Activated CD4-positive, alpha-beta T cell treated with anti-CD3 and anti-CD28 coated beads, Interleukin-2, amount 50 U/mL, for 48 hours (primary cell): ENCODE data around the gene RSPH9.

Experiments used
- DNase-seq, 2 experiments: peaks; one replicate each; pipeline ENCODE4 v3.0.0-alpha.2; 2020

The RSPH9 gene, protein sequence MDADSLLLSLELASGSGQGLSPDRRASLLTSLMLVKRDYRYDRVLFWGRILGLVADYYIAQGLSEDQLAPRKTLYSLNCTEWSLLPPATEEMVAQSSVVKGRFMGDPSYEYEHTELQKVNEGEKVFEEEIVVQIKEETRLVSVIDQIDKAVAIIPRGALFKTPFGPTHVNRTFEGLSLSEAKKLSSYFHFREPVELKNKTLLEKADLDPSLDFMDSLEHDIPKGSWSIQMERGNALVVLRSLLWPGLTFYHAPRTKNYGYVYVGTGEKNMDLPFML

DNA sequence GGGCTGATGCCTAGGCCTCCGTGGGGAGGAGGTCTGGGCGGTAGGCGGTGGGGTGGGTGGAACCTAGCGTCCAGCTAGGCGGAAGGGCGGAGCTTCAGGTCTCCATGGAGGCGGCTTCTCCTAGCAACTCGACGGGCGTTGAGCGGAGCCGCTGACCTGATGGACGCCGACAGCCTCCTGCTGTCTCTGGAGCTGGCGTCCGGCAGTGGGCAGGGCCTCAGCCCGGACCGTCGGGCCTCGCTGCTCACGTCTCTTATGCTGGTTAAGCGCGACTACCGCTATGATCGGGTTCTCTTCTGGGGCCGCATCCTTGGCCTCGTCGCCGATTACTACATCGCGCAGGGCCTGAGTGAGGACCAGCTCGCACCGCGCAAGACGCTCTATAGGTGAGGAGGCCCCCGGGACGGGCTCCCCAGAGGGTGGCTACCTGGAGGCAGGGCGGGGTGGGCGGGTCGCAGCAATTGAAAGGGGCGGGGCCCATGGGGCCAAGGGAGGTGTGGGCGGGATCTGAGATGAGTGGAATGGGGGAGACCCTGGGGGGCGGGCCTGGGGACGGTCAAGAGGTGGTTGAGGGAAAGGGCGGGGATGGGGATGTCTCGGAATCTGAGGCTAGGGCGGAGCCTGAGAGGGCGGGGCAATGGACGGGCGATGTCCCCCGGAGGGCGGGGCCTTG, at the start of gene RSPH9:
TSS of gene RSPH9 (plus strand) at position 97 of the 673 bp plus-strand sequence. CDS start at position 160, 63 bp downstream.
- peak; percentile 72 to 79 for DNase-seq

GRCh38 chr6:43600595-43600994, 44.2 kb upstream of the RSPH9 start:
- no peak for DNase-seq

GRCh38 chr6:43604174-43604573, 40.7 kb upstream of the RSPH9 start:
- no peak for DNase-seq

DNA sequence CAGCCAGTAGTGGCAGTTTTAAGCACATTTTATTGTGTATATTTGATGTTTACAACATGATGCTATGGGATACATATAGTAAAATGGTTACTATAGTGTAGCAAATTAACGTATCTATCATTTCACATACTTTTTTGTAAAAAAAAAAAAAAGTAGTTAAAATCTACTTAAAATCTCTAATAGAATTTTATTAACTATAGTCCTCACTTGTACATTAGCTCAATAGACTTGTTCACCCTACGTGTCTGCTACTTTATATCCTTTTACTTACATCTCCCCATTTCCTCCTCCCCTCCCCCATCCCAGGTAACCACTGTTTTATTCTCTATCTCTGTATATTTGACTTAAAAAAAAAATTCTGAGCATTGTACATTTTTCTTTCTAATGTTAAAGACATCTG, 38.8 kb upstream of the RSPH9 start:
- DNase-seq, result no peak

GRCh38 chr6:43608310-43608763, 36.5 kb upstream of the RSPH9 start:
- DNase-seq, result peak; percentile 71 to 76

GRCh38 chr6:43608807-43609206, 36.0 kb upstream of the RSPH9 start:
- DNase-seq, result no peak

DNA sequence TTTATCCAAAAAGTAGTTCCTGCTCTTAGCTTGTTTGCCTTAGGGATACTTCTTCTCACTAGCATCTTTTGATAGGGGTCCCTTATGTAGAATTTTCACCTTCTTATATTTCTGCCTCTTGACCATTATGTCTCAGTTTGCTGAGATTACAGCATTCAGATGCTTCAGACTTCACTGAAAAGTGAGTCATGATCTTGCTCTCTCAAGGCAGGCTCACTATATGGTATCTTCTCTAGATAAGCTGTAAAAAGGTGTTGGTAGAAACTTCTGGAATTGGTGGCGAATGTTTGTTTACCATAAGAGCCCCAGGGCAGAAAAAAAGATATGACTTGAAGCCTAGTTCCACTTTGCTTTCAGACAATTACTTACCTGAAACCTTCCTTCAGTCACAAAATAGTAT, 35.4 kb upstream of the RSPH9 start:
- DNase-seq, result no peak

DNA sequence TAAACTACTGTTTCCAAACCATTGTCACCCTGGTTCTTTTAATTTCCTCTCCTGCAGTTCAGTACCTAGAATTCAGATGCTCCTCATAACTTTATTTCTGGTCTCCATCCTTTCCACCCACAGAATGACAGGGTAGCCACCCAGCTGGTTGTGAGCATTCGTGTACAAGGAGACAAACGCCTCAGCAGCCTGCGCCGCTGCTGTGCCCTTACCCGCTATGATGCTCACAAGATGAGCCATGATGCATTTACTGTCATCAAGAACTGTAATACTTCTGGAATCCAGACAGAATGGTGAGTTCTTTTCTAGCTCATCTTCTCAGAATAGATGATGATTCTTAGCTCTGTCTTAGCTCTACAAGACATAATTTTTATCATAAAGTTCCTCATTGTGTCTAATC, 34.4 kb upstream of the RSPH9 start:
- no peak for DNase-seq

GRCh38 chr6:43613721-43614395, 31.0 kb upstream of the RSPH9 start:
- DNase-seq, result no peak

- DNase-seq, result no peak
Measured at GRCh38 chr6:43614396-43614730, 30.5 kb upstream of the RSPH9 start.

GRCh38 chr6:43616725-43617472, 27.9 kb upstream of the RSPH9 start:
- no peak for DNase-seq

GRCh38 chr6:43621078-43621835, 23.6 kb upstream of the RSPH9 start:
- DNase-seq, result no peak

DNA sequence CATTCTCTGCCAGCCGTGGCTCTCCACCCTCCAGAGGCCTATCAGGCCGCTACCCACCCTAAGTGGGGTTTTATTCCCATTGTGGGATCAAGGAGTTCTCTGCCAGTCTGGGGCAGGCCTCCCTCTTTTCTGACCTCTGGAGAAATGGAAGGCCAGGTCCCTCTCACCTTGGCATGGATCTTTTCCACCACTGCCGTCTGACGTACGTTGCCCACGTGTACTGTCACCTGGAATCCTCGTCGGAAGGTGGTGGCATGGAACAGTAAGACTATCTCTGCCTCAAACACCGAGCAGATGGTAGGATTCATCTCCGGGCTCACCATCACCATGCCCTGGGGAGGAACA, 23.0 kb upstream of the RSPH9 start:
- no peak for DNase-seq

DNA sequence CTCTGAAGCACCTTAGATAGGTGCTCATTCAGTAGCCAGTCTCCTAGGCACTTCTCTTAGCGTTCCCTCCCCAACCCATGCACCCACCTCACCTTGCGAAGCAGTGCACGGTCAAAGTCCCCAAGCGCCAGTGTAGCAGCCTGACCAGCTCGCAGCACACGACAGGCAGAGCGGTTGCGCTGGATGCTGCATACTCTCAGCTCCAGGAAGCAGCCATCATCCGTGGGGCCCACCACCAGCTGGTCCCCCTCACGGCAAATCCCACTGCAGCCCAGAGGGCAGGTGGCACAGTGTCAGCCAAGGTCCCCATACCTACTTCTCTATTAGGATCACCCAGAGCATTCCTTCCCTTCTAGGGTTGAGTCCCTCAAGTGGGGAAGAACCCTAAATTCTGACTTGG, 22.3 kb upstream of the RSPH9 start:
- DNase-seq, result no peak

DNA sequence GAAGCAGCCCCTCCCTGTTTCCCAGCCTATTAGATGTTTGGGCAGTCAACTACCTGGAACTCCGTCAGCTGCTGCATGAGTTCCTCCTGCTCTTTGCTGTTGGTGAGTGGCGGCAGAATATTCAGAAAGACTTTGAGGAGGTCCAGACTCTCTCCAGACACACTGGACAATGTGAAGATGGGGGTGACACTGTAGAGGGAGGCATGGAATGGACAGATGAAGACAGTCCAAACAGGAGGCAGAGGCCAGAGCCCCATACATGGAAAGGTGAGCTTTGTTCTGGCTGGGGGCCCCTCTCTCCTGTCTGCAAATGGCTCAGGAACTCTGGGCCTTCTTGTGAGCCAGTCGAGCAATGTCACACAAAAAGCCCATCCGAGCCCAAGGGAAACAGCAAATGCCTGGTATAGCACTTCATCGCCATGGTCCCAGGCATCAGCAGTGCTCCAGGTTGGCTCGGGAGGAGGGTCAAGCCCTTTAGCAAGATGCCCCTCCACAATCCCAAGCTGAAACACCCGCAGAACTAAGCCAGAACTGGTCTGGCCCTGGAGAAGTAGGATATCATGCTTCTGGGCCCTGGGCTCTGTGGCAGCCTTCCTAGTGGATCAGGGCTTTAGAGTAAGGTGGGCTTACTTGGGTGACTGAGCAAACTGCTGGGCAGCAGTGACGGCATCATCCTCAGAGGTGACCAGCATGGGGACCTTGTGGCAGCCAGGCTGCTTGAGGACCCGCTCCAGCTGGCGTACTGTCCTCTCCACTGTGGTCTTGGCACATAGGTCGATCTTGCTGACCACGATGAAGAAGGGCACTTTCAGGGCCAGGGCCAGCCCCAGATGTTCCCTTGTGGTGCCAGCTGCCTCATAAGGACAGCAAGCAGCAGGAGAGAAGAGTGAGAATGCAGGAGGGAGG, 20.7 kb upstream of the RSPH9 start:
- DNase-seq, result no peak

DNA sequence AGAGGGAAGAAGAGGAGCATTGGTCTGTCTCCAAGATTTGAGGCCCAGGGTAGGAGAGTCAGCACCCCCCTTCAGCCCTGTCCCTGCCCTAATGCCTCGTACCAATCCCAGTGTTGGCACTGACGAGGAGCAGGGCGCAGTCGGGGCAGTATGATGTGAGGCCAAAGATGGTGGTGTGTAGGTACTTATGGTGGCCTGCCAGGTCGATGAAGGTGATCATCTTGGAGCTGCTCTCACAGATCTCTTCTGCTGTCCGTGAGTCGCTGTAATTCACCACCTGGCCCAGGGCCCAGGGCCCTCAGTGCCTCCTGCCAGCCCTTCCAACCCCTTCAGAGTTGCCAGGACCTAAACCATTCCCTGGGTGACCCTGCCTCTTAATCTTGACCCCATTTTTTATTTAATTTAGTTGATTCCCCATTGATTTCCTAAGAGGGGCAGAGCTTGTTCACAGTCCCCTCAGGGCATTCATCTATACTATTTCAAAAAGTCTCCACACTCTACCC, 20.0 kb upstream of the RSPH9 start:
- DNase-seq, result no peak

GRCh38 chr6:43625393-43625992, 19.3 kb upstream of the RSPH9 start:
- DNase-seq, result no peak

DNA sequence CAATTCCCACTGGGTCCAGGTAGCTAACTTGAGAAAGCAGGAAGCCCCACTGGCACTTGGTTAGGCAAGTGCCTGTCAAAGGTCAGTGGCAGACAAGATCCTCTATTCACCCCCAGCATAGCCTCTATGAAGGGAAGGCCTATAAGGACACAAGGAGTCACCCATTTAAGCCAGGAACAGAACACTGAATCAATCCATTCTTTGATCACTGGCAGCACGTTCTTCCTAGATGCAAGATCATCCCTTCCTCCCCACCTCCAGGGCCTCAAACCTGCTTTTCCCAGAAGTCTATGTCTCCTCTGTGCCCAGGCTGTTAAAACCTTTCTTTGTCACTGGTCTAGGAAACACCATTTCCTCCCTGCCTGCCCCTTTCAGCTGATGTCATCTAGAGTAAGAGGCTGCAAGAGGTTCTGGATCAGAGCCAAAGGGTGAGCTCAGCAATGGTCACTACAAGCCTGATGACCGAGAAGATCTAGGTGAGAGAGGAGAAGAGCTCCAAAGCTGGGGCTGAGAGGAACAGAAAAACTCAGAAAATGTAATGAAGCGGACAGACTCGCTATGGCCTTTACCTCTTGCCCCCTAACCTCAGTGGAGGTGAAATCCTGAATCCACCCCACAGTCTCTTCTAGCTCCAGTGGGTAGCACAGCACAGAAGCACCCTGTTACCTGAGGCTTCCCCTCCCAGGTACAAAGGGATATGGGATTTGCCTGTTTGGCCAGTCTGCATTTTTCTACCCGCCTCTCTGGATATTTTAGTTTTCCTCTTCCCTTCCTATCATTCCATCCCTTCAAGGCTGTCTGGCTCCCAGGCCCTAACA, 17.6 kb upstream of the RSPH9 start:
- no peak for DNase-seq

DNA sequence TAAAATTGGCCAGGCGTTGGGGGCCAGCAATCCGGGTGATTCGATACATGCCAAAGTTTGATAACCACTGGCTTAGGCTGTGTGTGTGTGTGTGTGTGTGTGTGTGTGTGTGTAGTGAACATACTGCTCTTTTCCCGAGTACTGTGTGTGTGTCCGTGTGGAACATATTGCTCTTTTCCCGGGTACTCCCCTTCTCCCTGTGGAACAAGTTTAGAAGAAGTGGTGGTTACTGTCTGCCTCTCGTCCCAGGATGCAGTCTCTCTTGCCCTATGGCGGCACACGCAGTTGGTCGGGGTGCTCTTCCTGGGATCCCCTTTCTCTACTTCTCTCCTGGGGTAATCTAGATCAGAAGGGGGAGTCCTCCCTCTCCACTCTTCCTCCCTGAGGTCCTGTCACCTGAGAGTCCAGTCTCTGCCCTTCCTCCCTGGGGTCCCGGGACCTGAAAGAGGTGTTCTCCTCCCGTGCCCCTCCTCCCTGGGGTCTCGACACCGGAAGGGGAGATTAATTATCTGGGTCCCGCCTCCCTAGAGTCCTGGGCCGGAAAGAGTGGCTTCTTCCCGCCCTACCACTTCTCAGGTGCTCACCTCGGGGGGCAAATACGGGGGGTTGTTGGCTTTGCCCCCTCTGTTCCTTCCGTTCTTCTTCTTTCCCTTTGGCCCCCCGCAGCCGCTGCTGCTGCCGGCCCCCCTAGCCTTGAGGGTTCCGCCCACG, 16.3 kb upstream of the RSPH9 start:
- peak; percentile 54 to 65 for DNase-seq
